ENCODE measurements around the gene GLT8D2.

The GLT8D2 gene

DNA sequence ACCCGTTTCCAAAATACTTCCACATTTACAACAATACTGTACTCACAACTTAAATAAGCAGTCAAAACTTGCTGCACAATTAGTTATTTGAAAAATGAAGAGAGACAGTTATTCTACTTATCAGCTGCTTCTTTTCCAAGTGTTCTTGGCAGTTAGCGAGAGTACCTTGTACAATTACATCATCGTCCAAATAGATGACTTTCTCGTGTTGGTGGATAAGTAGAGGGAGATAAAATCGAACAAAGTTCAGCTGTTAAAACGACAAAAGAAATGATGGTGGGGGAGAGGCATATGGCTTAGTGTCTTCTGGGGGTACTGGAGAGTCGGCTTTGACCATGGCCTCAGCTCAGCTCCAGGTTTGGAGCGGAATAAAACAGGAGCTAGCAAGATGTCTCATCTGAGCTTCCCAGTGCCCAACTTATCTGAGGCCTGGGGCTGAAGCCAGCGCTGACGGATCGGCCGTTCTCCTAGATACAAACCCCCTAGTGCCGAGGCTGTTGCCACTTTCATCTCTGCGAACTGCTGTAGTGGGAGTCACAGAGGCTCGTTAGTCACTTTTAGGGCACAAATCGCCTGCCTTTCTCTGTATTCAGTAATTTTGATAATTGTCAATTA lies 52.6 kb downstream of the GLT8D2 start:
- TF ChIP-seq, protein P1, sequence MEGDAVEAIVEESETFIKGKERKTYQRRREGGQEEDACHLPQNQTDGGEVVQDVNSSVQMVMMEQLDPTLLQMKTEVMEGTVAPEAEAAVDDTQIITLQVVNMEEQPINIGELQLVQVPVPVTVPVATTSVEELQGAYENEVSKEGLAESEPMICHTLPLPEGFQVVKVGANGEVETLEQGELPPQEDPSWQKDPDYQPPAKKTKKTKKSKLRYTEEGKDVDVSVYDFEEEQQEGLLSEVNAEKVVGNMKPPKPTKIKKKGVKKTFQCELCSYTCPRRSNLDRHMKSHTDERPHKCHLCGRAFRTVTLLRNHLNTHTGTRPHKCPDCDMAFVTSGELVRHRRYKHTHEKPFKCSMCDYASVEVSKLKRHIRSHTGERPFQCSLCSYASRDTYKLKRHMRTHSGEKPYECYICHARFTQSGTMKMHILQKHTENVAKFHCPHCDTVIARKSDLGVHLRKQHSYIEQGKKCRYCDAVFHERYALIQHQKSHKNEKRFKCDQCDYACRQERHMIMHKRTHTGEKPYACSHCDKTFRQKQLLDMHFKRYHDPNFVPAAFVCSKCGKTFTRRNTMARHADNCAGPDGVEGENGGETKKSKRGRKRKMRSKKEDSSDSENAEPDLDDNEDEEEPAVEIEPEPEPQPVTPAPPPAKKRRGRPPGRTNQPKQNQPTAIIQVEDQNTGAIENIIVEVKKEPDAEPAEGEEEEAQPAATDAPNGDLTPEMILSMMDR (IDR thresholded peaks at IDR 0.05; ENCODE audit: low read depth, low read length), result no peak
- H3K36me3 ChIP-seq, result no peaks in the 10 kb centered on the region
- DNase-seq, result no peak
- no peaks in the 10 kb centered on the region for H3K27me3 ChIP-seq (ENCODE audit: insufficient read depth, low read depth, severe bottlenecking)
- H3K27ac ChIP-seq, result no peak overlapping the region
- H3K9me3 ChIP-seq (ENCODE audit: severe bottlenecking), result no peaks in the 10 kb centered on the region
- H3K4me3 ChIP-seq (ENCODE audit: low read depth, low read length), result no peak overlapping the region

DNA sequence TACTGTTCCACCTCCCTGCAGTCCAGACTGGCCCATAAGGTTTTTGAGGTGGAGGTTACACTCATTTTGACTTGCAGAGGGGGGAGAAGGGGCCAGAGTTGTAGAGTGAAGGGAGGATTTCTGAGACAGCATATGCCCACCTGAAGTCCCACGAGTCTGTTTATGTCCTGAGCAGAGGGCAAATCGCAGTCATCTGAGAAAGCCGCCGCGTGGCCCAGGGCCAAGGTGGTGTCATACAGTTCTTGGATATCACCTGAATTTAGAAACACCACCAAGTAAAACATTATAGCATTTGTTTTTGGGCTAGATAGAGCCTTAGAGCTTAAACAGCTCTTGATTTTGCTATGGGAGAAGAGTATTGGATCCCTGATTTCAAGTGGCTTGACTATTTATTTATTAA lies 53.4 kb downstream of the GLT8D2 start:
- Histone ChIP-seq H3K9me3 (ENCODE audit: severe bottlenecking) (no peaks in the 10 kb centered on the region), H3K27ac (no peak overlapping the region), H3K36me3 (no peaks in the 10 kb centered on the region), H3K4me3 (ENCODE audit: low read depth, low read length) (no peak overlapping the region), H3K27me3 (ENCODE audit: insufficient read depth, low read depth, severe bottlenecking) (no peaks in the 10 kb centered on the region)
- no peak for DNase-seq
- TF ChIP-seq, protein P1 (IDR thresholded peaks at IDR 0.05; ENCODE audit: low read depth, low read length), result no peak

DNA sequence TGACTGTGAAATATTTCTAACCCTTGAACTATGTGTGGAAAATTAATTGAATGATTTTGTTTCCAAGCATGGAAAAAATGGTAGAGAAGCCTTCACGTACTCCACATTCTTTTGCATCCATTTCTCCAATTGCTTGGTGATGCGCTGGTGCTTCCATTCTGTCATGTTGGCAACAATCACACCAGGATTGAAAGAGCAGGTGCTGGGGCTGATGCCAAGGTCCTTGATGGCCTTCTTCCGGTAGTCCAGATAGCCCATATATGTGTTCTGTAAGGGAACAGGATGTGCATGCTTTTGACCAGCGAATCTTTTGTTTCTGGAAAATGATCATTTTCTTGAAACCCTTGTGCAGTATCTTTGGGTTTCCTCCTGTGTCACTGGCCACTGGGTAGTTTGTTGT lies 55.8 kb downstream of the GLT8D2 start:
- no peak overlapping the region for H3K27ac ChIP-seq
- no peaks in the 10 kb centered on the region for H3K27me3 ChIP-seq (ENCODE audit: insufficient read depth, low read depth, severe bottlenecking)
- no peak overlapping the region for H3K4me3 ChIP-seq (ENCODE audit: low read depth, low read length)
- H3K36me3 ChIP-seq, result peaks cover 1% of the 10 kb centered on the region
- no peak for DNase-seq
- no peaks in the 10 kb centered on the region for H3K9me3 ChIP-seq (ENCODE audit: severe bottlenecking)
- TF ChIP-seq, protein P1 (IDR thresholded peaks at IDR 0.05; ENCODE audit: low read depth, low read length), result no peak

DNA sequence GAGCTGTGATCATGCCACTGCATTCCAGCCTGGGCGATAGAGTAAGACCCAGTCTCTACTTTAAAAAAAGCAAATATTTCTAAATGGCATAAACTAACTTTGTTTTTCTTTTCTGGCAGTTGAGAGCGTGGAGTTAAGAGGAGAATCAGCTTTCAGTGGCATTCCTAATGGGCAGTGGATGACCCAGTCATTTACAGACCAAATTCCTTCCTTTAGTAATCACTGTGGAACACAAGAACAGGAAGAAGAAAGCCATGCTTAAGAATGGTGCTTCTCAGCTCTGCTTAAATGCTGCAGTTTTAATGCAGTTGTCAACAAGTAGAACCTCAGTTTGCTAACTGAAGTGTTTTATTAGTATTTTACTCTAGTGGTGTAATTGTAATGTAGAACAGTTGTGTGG lies 63.2 kb downstream of the GLT8D2 start:
- no peak overlapping the region for H3K27ac ChIP-seq
- DNase-seq, result no peak
- H3K36me3 ChIP-seq, result peaks cover 59% of the 10 kb centered on the region
- H3K4me3 ChIP-seq (ENCODE audit: low read depth, low read length), result no peak overlapping the region
- H3K27me3 ChIP-seq (ENCODE audit: insufficient read depth, low read depth, severe bottlenecking), result no peaks in the 10 kb centered on the region
- no peaks in the 10 kb centered on the region for H3K9me3 ChIP-seq (ENCODE audit: severe bottlenecking)
- TF ChIP-seq, protein P1 (IDR thresholded peaks at IDR 0.05; ENCODE audit: low read depth, low read length), result no peak

DNA sequence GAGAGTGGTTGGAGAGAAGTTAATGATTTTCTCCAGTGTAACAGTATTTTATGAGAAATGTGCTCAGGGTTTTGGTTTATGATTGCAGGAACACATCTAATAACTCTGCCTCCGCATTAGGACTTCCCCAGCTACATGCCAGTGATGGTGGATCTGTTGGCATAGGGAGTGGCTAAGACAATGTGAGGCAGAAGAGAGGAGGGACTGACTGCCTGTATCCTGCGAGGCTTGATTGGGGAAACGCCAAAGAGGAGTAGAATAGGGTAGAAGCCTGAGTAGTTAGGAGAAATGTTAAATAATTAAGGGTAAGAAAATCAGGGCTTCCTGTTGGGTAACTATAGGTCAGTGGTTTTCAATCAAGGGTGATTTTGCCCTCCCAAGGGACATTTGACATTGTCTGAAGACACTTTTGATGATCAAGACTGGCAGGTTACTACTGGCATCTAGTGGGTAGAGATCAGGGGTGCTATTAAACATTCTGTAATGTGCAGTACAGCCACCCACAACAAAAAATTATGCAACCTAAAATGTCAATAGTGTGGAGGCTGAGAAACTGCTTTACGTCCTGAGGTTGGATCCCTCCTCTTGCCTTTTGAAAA lies 71.5 kb downstream of the GLT8D2 start:
- no peak overlapping the region for H3K27ac ChIP-seq
- H3K4me3 ChIP-seq (ENCODE audit: low read depth, low read length), result no peak overlapping the region
- peaks cover 58% of the 10 kb centered on the region for H3K36me3 ChIP-seq
- DNase-seq, result no peak
- TF ChIP-seq, protein P1 (IDR thresholded peaks at IDR 0.05; ENCODE audit: low read depth, low read length), result no peak
- no peaks in the 10 kb centered on the region for H3K9me3 ChIP-seq (ENCODE audit: severe bottlenecking)
- no peaks in the 10 kb centered on the region for H3K27me3 ChIP-seq (ENCODE audit: insufficient read depth, low read depth, severe bottlenecking)

DNA sequence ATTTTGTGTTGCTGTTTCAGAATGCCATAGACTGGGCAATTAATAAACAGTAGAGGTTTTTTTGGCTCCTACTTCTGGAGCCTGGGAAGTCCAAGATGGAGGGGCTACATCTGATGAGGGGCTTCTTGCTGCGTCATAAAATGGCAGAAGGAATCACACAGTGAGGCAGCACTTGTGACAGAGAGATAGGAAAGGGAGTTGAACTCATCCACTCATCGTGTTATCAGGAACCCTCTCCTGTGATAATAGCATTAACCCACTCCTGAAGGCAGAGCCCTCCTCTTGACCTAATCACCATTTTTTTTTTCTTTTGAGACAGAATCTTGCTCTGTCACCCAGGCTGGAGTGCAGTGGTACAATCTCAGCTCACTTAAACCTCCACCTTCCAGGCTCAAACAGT lies 74.6 kb downstream of the GLT8D2 start:
- Histone ChIP-seq H3K36me3 (peaks cover 39% of the 10 kb centered on the region), H3K9me3 (ENCODE audit: severe bottlenecking) (no peaks in the 10 kb centered on the region), H3K4me3 (ENCODE audit: low read depth, low read length) (no peak overlapping the region), H3K27me3 (ENCODE audit: insufficient read depth, low read depth, severe bottlenecking) (no peaks in the 10 kb centered on the region), H3K27ac (no peak overlapping the region)
- TF ChIP-seq, protein P1 (IDR thresholded peaks at IDR 0.05; ENCODE audit: low read depth, low read length), result no peak
- DNase-seq, result no peak
